Nephron progenitor cell (in vitro differentiated cells): ENCODE measurements around the gene ACVR1C.

Experiments used
- DNase-seq: peaks from one replicate; pipeline ENCODE4 v3.0.0; 2021
- H3K27ac Mint-ChIP-seq: 2 replicates; pipeline ENCODE4 v1.8.0; 2021; ENCODE audit warnings: mild to moderate bottlenecking, moderate library complexity, mixed read lengths
- H3K27me3 Mint-ChIP-seq: 2 replicates; pipeline ENCODE4 v1.8.0; 2021; ENCODE audit warnings: mild to moderate bottlenecking, low read depth, mixed read lengths; ENCODE audit not compliant: poor library complexity
- H3K36me3 Mint-ChIP-seq: 2 replicates; pipeline ENCODE4 v1.8.0; 2021; ENCODE audit warnings: low read depth, mixed read lengths
- H3K4me1 Mint-ChIP-seq: 2 replicates; pipeline ENCODE4 v1.8.0; 2021; ENCODE audit warnings: mixed read lengths
- H3K4me3 Mint-ChIP-seq: 2 replicates; pipeline ENCODE4 v1.8.0; 2021; ENCODE audit warnings: mild to moderate bottlenecking, moderate library complexity, mixed read lengths
- H3K9me3 Mint-ChIP-seq: 2 replicates; pipeline ENCODE4 v1.8.0; 2021; ENCODE audit warnings: mild to moderate bottlenecking, moderate library complexity, mixed read lengths
- TF ChIP-seq, protein P1 (sequence below): fragments of 200-600 bp; sonication (generic); IDR thresholded peaks from 2 replicates; pipeline ENCODE4 v1.5.0; 2021; ENCODE audit warnings: antibody characterized with exemption

Gene ACVR1C

DNA sequence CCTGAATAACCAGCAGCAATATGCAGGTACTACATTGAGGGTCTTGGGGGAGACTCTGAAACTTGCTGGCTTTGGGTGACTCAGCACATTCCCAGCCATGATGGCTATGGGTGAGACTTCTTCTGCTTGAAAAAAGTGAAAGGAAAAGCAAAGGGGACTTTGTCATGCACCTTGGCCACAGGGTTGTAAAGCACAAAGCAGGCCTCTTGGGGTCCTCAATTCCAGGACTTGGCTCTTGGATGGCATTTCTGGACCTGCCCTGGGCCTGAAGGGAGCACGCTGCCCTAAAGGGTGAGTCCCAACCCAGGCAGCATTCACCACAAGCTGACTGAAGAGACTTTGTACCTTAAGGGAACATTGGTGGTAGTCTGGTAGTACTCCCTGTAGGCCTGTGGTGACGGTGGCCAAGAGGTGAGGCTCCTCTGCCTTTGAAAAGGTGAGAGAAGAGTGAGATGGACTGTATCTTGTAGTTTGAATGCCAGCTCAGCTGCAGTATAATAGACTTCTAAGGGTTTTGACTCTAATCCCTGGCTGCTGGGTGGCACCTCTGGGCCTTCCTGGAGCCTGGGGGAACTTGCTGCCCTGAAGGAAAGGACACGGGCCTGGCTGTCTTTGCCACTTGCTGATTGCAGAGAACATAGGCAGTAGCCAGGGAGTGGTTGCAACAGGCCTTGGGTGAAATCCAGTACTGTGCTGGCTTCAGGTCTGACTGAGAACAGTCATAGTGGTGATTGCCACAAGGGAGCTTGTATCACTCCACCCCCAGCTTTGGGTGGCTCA is 148.3 kb downstream of the ACVR1C start:
- peaks cover 3% of the 10 kb centered on the region for H3K27me3 Mint-ChIP-seq
- no peak for DNase-seq
- no peaks in the 10 kb centered on the region for H3K36me3 Mint-ChIP-seq
- no peaks in the 10 kb centered on the region for H3K4me1 Mint-ChIP-seq
- H3K4me3 Mint-ChIP-seq = no peak overlapping the region
- H3K27ac Mint-ChIP-seq = no peak overlapping the region
- TF ChIP-seq, protein P1, sequence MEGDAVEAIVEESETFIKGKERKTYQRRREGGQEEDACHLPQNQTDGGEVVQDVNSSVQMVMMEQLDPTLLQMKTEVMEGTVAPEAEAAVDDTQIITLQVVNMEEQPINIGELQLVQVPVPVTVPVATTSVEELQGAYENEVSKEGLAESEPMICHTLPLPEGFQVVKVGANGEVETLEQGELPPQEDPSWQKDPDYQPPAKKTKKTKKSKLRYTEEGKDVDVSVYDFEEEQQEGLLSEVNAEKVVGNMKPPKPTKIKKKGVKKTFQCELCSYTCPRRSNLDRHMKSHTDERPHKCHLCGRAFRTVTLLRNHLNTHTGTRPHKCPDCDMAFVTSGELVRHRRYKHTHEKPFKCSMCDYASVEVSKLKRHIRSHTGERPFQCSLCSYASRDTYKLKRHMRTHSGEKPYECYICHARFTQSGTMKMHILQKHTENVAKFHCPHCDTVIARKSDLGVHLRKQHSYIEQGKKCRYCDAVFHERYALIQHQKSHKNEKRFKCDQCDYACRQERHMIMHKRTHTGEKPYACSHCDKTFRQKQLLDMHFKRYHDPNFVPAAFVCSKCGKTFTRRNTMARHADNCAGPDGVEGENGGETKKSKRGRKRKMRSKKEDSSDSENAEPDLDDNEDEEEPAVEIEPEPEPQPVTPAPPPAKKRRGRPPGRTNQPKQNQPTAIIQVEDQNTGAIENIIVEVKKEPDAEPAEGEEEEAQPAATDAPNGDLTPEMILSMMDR = no peak
- peaks cover 3% of the 10 kb centered on the region for H3K9me3 Mint-ChIP-seq

DNA sequence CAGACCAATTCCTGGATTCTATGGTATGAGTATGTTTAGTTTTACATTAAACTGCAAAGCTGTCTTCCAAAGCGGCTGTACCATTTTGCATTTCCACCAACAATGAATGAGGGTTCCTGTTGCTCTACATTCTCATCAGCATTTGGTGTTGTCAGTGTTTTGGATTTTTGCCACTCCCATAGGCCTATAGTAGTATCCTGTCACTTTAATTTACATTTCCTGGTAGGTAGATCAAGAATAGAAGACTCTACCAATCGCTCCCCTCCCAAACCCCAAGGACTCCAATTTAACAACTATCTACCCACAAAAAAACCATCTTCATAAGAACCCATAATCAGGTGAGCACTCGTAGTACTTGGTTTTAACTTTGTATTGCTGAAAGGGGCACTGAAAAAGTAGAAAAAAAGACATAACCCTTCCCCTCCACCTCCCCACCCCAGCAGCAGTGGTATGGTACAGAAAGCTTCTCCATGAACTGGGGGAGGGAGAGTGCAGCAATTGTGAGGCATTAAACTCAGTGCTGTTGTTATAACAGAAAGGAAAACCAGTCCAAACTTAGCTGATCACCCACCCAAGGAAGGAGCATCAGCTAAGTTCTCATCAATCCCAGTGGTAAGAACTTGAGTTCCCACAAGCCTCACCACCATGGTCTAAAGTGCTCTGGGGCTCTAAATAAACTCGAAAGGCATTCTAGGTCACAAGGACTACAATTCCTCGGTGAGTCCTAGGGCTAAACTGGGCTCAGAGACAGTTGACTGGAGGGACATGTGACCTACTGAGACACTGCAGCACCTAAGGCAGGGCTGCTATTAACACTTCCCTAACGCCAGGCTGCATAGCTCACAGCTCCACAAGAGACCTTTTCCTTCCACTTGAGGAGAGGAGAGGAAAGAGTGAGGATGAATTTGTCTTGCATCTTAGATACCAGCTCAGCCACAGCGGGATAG is 149.3 kb downstream of the ACVR1C start:
- H3K4me1 Mint-ChIP-seq = no peaks in the 10 kb centered on the region
- H3K9me3 Mint-ChIP-seq = peaks cover 3% of the 10 kb centered on the region
- H3K27ac Mint-ChIP-seq = no peak overlapping the region
- TF ChIP-seq, protein P1 = no peak
- H3K36me3 Mint-ChIP-seq = no peaks in the 10 kb centered on the region
- no peak for DNase-seq
- no peak overlapping the region for H3K4me3 Mint-ChIP-seq
- peaks cover 3% of the 10 kb centered on the region for H3K27me3 Mint-ChIP-seq

DNA sequence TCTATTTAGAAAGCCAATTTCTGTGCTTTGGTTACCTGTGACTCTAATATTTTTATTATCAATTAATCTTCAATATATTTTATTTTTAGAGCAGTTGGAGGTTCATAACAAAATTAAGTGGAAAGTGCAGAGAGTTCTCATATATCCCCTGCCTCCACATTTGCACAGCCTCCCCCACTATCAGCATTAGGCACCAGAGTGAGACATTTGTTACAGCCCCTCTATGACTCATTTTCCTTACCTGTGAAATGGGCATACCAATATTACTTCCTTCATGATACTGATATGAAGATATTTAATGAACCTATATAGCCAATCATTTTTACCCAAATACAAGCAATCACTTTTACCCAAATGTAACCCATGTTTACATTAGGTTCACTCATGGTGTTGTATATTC is 150.7 kb downstream of the ACVR1C start:
- TF ChIP-seq, protein P1 = no peak
- DNase-seq = no peak
- Mint-ChIP-seq H3K4me3 (no peak overlapping the region), H3K27ac (no peak overlapping the region), H3K9me3 (peaks cover 3% of the 10 kb centered on the region), H3K27me3 (peaks cover 3% of the 10 kb centered on the region), H3K36me3 (no peaks in the 10 kb centered on the region), H3K4me1 (no peaks in the 10 kb centered on the region)

DNA sequence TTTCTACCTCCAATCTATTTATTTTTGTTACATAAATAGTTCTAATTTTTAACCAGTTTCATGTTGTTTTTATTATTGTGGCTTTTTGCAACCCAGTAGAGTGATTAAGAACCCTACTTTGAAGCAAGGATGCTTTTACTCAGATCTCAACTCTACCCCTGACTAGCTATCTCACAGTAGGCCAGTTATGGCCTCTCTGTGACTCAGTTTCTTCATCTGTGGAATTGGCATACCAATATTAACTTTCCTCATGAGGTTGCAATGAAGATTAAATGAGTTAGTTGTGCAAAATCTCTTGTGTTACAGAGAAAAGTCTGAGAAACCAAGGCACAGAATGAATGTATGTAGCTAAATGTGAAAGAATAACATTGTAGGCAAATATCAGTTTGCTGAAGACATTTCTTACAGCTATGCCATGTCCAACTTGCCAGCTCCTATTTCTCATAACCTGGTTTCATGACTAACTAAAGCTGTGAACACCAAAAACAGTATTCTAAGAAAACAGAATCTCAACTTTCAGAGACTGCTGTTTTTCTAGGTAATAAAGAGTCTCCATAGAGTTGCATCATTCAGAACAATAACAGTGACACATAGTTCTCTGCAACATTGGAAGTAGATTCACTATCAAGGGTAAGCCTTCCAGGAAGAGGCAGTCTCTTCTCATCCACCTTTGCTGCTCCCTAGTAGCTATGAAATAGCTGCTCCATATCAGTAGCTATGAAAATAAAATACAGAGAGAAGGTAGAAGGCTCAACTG is 151.5 kb downstream of the ACVR1C start:
- Mint-ChIP-seq H3K27ac (no peak overlapping the region), H3K36me3 (no peaks in the 10 kb centered on the region)
- TF ChIP-seq, protein P1 = no peak

More for the DNA sequence above, 151.5 kb downstream of the ACVR1C start:
- Mint-ChIP-seq H3K4me3 (no peak overlapping the region), H3K4me1 (no peaks in the 10 kb centered on the region), H3K9me3 (peaks cover 3% of the 10 kb centered on the region), H3K27me3 (peaks cover 3% of the 10 kb centered on the region)
- DNase-seq = no peak
